GM18508 (cell line): Measurements from ENCODE around the gene OR4K14.
"Not testable (repeated sequence)": the region's sequence is repeated elsewhere in the genome, so short reads cannot be mapped to it uniquely, and the experiment has no call there.

Source experiments
- ATAC-seq: cut with Tn5 transposase; IDR thresholded peaks from one replicate; pipeline ENCODE4 v1.9.1; 2021; ENCODE audit warnings: moderate number of reproducible peaks; ENCODE audit not compliant: insufficient read depth, unreplicated experiment

Gene OR4K14

GRCh38 chr14:20019257-20019865 lies at the start of gene OR4K14:
Gene OR4K14 (minus strand): TSS chr14:20019307. CDS start chr14:20015193, 4,114 bp downstream.
- ATAC-seq: no peak

DNA sequence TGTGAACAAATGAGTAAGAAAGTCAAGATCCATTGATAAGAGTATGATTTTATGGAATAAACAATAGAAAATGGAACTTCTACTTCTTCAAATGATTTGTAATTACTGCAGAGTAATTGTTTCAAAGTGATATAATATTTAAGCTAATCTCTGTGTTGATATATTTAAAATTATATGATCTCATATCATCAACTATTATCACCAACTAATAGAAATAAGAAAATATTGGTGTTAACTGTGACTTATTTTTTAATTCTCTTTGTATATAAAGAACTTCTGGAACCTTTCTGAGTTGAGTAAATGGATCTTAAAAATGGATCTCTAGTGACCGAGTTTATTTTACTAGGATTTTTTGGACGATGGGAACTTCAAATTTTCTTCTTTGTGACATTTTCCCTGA lies 40.6 kb upstream of the OR4K14 start, which contains the start of gene OR4L1:
Gene OR4L1 (plus strand): TSS at position 301 of the 400 bp plus-strand sequence. CDS start 0 bp downstream, at position 301.
- no peak for ATAC-seq

DNA sequence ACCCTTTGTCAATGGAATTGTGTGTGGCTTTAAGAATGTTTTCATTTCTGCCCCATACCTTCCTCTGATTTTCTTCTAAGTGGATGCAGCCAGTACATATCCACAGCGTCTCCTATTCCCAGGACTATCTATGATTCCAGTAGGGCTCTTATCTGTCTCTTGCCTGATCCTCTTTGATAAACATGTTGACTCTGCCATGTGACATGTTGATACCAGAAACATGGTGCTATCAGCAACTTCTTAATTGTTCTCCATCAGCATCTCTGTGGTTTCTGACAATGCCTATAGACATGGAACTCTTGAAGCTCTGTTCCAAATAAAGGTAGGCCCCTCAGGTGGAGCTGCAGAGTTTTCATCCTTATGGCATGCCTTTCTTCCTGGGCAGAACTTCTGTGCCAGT lies 29.1 kb upstream of the OR4K14 start:
- ATAC-seq: no peak

DNA sequence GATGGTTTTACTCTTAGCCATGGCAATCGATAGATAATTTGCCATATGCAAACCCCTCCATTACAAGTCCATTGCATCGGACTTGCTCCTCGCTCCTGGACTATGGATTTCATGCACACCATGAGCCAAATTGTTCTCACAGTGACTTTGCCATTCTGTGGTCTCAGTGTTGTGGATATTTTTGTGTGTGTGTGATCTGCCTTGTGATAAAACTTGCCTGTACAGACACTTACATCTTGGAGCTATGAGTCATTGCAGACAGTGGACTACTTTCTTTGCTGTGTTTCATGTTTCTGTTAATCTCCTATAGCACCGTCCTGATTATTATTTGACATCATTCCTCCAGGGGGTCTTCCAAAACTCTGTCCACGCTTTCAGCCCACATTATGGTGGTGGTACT lies 25.1 kb upstream of the OR4K14 start:
- no peak for ATAC-seq

- ATAC-seq: no peak
Measured at GRCh38 chr14:20035938-20036337, 16.8 kb upstream of the OR4K14 start, which contains the start of gene OR4K13. Gene OR4K13 (minus strand): TSS chr14:20036038. CDS start chr14:20034758, 1,280 bp downstream.

DNA sequence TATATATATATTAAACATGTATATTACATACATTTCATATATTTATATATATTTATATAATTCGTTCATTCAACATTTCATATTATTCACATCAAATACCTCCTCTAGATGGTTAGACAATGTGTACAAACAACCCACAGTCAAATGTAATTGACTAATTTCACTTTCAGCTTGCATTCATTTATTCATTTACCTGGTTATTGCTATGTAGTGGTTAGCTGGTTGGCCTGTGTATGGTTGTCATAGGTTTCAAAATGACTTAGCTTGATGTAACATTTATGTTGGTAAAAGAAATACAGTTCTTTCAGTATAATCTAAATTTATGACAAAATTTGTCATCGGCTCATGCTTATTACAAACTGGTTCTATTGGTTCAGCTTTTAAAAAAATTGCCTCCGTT lies 16.3 kb upstream of the OR4K14 start:
- ATAC-seq: peak; percentile 70

DNA sequence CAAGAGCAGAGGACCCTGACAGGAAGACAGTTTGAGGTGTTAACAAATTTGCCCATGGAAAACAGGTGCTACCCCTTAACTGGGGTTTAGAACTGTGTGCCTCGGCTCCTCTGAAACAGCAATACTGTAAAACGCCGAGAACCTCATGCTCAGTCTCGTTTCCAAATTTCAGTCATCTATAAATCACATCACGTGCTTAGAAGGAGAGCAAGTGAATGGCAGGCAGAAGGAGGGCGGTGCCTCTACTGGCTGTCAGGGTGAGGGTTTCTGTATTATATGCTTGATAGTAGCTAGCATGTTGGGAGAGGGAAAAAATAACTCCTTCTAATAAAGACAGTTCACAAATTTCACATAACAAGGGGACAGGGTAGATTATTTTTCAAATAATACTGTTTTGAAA lies 12.0 kb upstream of the OR4K14 start:
- ATAC-seq: no peak

DNA sequence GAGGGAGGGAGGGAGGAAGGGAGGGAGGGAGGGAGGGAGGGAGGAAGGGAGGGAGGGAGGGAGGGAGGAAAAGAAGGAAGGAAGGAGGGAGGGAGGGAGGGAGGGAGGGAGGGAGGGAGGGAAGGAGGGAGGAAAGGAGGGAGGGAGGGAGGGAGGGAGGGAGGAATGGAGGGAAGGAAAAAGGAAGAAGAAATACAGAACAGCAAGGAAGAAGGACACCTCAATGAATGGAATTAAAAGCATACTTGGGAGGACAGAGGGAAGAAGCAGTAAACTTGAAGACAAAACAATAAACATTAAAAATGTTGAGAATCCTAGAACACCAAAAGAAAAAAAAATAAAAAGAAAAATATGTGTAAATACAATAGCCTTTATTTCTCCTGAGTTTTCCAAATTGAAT lies 11.0 kb downstream of the OR4K14 start:
- no peak for ATAC-seq

- no peak for ATAC-seq
Measured at GRCh38 chr14:20002319-20002718, 16.8 kb downstream of the OR4K14 start.

DNA sequence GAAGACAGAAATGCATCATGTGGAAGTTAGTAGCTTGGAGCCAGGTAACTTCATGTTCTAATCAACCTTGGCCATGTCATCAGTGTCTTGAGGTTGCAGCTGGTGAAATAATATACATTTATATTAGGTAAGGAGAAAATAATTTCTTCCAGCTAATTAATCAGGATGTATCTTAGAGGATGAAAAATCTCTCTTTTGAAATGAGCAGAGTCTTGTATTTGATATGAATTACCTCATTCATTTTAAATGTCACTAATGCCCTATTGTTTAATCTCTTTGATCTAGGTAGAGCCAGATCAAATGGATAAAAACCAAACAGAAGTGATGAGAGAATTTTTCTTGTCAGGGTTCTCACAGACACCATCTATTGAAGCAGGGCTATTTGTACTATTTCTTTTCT lies 17.2 kb downstream of the OR4K14 start, which contains the start of gene OR4Q2:
Gene OR4Q2 (plus strand): TSS at position 301 of the 400 bp plus-strand sequence.
- ATAC-seq: no peak

GRCh38 chr14:19993438-19993837 lies 25.7 kb downstream of the OR4K14 start:
- no peak for ATAC-seq

GRCh38 chr14:19975291-19975690 lies 43.8 kb downstream of the OR4K14 start, which contains the start of gene OR4K15:
Gene OR4K15 (plus strand): TSS chr14:19975591. CDS start chr14:19975591, 0 bp downstream.
- ATAC-seq: no peak

DNA sequence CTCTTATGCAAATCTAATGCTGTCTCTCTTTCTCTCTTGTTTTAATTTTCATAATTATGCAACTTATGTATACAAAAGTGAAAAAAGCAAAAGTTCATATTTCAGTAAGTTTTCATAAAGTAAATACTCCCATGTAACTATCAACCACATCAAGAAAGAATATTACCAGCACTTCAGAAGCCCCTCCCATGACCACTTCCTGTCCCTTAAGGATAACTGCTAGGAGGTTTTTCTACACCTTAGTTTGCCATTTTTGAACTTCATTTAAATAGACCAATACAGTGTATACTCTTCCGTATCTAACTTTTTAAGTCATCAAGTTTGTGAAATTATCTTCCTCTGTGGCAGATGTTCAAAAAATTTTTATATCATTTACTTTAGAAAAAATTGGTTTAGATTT lies 44.3 kb downstream of the OR4K14 start:
- ATAC-seq: no peak

DNA sequence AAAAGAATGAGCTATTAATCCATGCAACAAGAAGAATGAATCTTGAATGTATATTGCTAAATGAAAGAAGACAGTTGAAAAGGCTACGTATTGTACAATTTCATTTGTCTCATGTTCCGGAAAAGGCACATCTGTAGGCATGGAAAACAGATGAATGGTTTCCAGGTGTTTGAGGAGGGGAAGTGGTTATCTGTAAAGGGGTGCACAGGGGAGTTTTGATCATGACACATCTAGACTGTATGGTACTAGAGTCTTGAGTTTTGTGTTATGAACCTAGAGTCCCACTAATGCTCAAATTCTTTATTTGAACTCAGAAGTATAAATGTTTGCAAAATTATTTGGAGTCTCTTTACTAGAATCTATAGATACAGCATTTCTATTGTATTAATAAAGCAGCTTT lies 49.4 kb downstream of the OR4K14 start:
- not testable (repeated sequence) for ATAC-seq
